GM19025 (cell line): ENCODE measurements around the gene RAD51.

Experiments used
- ATAC-seq: cut with Tn5 transposase; IDR thresholded peaks from one replicate; pipeline ENCODE4 v1.9.1; 2021; ENCODE audit warnings: mild to moderate bottlenecking, low read depth, moderate library complexity; ENCODE audit not compliant: unreplicated experiment

RAD51 gene

DNA sequence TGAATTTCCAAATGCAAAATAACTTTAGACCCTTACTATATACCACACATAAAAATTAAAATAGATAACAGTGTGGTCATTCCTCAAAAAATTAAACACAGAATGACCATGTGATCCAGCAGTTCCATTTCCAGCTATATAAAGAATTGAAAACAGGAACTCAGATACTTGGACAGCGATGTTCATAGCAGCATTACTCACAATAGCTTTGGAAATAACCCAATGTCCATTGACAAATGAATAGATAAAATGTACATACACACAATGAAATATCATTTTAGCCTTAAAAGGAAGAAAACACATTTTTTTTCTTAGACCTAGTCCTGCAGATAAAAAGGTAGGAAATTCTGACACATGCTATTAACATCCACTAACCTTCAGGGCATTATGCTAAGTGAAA is 26.7 kb downstream of the RAD51 start:
- ATAC-seq = no peak

DNA sequence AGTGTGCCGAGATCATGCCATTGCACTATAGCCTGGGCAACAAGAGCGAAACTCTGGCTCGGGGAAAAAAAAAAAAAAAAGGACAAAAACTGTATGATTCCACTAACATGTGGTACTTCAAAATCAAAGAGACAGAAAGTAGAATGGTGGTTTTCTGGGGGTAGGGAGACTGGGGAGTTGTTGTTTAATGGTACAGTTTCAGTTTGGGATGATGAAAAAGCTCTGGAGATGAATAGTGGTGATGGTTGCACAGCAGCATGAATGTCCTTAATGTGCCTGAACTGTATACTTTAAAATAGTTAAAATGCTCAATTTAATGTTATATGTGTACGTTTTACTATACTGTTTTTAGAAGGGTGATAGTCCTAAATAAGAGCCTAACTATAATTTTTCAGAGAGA is 27.4 kb downstream of the RAD51 start:
- ATAC-seq = no peak

DNA sequence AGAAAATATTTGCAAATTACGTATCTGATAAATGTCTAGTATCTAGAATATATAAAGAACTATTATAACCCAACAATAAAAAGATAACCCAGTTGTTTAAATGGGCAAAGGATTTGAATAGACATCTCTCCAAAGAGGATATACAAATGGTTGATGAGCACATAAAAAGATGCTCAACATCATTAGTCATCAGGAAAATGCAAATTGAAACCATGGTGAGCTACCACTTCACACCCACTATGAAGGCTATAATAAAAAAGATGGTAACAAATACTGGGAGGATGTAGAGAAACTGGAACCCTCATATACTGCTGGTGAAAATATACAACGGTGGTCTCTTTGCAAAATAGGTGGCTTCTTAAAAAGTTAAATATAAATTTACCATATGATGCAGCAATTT is 28.0 kb downstream of the RAD51 start:
- no peak for ATAC-seq

DNA sequence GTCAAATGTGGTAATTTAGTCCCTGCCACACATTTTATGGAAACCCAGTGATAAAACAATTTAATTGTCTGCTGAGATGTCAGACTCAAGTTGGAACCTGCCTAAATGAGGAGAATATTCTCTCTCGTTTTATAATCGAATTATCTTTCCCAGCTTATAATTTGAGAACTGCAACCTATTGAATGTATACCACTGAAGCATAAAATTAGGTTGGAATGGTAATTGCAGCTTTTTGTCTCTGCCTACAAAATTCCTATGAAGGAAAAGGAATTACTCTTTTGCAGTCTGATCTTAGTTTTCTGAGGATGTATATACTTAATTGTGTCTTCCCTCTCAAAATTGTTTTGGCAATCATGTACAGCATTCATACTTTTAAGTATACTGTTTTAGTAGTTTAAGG is 28.9 kb downstream of the RAD51 start:
- no peak for ATAC-seq

DNA sequence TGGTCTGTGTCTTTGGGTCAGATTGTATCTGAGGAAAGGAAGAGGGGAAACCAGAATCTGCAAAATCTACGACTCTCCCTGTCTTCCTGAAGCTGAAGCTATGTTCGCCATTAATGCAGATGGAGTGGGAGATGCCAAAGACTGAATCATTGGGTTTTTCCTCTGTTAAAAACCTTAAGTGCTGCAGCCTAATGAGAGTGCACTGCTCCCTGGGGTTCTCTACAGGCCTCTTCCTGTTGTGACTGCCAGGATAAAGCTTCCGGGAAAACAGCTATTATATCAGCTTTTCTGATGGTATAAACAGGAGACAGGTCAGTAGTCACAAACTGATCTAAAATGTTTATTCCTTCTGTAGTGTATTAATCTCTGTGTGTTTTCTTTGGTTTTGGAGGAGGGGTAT is 36.1 kb downstream of the RAD51 start:
- ATAC-seq = no peak

DNA sequence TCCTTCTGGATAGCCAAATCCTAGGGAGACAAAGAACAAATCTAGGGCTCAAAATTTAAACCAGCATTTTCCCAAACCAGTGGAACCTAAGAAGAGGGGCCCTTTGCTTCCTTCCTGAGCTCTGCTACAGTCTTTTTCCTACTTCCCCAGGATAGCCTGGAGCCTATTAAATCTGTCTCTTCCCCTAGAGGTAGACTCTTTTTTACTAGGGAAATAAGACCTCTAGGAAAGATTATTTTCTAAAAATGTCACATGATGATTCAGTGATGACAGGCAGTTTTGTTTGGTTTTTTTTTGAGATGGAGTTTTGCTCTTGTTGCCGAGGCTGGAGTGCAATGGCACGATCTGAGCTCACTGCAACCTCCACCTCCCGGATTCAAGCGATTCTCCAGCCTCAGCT is 41.6 kb downstream of the RAD51 start:
- no peak for ATAC-seq

DNA sequence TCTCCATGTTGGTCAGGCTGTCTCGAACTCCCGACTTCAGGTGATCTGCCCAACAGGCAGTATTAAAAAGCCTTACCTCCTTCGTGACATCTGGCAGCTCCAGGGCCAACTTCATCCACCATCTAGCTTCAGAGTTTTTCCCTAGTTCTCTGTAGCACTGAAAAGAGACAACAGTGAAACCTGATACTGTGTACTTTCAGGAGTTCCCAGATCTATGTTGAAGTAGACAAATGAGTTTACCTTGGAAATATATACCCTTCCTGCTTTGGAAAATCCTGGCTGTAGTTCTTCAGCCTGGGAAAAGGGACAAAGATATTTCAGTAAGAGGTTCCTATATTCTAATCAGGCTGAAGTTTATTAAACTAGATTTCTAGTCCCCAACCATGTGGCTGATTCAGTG is 42.1 kb downstream of the RAD51 start:
- no peak for ATAC-seq

DNA sequence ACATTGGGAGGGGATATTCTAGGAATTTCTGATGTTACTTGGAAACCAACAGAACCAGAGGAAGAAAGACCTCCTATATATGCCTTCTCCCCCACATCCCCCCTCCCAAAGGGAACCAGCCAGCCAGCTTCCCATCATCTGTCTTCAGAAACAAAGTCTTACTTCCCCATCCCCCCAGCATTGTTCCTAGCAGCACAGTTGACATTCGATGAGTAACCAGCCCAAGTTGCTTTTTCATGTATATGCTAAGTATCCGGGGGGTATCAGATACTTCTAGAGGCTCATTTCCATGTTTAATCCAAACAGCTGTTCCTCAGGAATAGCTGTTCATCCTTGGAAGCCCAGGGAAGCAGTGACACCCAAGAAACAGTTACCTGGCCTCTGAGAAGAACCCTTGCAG is 44.1 kb downstream of the RAD51 start:
- no peak for ATAC-seq

DNA sequence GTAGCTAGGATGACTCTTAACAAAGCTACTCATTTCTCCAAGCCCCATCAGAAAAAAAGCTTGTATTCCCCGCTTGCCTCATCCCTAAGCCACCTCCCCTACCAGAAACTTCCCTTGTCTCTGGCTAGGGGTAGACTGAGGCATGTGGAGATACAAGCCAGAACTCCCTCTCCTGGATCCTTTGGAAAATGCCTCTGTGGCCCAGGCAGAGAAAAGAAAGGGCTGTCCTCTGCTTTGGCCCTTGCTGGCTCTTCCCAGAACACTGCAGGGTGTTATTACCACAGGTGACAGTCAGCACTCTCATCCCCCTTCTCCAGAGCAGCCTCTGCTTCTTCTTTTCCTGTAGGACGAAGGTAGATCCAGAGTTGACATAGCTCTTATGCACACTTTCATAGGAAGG is 44.9 kb downstream of the RAD51 start:
- no peak for ATAC-seq

DNA sequence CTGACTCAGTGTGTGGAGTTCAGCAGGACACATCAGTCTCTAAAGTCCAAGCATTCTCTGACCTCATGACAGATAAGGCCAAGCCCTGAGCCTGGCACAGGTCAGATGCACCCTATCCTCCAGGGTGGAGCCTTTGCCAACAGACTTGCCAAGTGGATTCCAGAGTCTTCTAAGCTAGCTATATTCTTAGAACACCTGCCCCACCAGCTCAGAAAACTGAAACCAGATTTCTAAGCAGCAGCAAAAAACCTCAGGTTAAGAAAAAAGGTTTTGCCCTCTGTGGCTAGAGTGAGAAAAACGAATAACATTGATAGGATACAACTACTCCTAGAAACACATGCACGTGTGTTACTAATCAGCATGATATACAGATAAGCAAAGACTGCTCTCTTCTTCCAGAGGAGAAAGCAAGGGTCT is 48.5 kb downstream of the RAD51 start:
- ATAC-seq = no peak

DNA sequence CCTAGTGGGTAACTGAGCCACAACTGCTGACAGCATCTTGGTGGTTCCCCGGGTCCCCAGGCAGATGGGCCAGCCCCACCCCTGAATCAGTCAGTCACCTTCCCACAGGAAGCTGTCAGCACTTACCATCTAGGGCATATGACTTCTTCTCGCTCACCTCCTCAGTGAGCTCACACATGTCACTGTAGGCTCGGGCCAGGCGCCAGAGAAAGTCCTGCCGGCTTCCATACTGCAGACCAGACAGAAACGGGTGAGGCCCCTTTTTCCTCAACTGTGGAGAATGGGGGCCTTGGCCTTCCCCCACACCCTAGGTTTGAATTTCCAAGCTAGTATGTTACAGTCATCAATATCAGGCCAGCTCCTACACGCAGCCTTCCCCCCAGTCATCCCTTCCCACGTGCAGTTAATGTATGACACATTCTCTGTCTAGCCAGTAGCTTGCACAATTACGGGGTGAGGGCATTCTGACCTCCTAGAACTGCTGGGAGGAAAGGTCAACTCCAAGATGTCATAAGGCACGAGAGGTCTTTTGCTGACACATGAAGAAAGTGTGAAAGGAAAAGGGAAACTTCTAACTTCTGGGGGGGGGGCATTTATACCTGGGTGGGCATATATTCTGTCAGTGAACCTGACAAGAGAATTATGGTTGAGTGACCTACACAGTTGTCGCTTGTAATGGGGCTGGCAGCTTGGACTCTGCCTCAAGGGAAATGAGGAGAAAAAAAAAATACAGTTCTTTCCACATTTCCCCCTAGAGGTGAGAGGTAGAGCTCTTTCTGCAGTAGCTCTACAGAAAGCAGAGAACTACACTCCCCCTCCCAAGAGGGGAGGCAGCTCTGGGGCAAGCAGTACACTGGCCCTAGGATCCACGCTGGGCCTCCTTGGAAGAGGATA is 49.2 kb downstream of the RAD51 start:
- no peak for ATAC-seq

DNA sequence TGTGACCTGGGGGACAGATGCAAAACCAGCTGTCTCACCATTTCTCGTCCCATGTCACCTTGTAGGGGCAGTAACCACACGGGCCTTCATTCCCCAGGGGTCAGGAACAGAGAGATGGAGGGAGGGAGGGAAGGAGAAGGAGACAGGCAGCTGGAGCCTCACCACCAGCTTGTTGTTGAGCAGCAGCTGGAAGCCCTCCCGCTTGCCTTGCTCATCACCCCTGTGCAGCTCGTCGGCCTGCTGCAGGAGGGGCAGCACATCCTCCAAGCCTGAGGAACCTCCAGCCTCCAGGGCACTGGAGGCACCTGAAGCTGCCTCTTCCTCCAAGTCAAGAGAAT is 49.8 kb downstream of the RAD51 start:
- no peak for ATAC-seq

DNA sequence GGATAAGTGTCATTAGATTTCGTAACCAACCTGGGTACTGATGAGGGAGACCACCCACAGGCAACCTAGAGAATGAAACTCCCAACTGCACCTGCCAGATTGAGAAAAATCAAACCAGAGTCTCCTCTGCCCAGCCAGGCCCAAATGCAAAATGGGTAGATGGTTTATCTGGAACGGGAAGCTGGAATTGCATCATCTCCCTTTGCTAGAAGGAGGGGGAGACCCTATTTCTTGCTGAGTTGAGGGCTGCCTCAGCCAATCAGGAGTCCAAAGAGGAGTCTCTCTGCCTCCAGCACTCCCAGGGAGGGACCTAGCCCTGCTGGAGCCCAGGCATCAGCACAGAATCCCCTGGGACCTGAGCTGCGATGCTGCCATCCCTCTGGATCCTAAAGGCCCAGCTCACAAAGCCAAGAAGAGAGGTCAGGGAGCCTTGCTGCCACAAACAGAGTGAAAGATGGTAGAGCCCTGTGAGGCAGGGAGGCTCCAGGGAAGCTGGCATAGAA is 52.0 kb downstream of the RAD51 start:
- no peak for ATAC-seq

DNA sequence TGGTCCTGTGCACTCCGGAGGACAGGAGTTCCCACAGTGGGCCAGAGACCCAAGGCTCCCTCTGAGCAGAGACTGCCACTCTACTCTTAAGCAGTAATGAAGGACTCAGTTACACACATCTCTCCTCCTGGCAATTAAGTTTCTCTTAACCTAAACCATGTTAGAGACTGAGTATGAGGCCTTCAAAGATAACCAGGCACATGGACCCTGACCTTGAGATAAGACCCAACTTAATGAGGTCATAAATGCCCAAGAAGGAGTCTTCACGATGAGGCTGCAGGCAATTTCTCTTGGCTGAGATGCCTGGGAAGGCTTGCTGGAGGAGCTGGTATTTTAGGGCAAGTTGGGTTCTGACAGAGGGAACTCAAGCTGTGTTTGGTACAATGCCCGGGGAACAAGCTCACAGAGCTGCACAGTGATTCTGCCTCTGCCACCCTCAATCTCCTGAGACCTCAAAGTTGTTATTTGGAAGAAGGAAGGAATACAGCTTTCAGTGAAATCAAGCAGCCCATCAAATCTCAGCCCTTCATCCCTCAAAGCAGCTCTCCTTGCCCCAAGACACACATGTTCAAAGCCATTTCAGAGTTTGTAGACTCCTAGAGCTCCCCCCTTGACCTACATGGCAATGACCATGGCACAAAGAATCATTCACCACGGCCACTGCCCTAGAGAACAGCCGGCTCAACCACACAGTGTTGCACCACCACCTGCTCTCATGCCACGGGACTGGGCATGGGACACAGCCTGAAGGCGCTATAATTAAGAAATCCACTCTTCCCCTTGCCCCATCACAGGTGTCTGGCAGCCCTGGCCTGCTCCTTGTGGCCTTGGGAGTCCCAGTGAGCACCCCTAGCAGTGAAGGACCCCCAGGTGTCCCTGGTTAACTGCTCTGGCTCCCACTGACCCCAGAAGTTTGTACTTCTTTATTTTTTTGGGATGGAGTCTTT is 53.0 kb downstream of the RAD51 start:
- no peak for ATAC-seq

DNA sequence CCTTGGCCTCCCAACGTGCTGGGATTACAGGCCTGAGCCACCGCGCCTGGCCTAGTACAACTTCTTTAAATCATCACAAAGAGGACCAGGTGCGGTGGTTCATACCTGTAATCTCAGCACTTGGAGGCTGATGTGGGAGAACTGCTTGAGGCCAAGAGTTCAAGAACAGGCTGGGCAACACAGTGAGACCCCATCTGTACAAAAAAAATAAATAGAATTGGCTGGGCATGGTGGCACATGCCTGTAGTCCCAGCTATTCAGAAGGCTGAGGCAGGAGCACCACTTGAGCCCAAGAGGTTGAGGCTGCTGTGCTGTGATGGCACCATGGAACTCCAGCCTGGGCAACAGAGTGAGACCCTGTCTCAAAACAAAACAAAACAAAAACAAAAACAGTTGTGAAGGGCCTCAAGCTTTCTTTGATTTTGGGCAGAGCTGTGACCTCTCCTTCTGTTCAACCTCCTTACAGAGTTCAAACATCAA is 54.2 kb downstream of the RAD51 start:
- ATAC-seq = no peak

DNA sequence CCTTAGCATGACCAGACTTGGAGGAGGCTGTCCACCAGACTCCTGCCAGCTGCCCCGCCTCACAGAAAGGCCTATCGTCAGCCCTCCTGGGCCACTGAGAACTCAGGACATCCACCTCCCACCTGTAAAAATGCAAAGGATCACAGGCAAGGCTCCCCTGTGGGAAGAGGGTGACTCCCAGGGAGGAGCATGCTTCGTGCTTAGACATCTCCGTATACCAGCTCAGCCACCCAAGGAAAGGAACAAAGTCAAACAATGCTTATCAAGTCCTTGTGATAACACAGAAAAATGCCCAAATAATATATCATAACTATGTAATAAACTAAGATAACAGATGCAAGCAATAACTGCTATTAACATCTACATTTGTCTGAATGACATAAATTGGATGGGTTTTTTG is 55.9 kb downstream of the RAD51 start:
- ATAC-seq = no peak

DNA sequence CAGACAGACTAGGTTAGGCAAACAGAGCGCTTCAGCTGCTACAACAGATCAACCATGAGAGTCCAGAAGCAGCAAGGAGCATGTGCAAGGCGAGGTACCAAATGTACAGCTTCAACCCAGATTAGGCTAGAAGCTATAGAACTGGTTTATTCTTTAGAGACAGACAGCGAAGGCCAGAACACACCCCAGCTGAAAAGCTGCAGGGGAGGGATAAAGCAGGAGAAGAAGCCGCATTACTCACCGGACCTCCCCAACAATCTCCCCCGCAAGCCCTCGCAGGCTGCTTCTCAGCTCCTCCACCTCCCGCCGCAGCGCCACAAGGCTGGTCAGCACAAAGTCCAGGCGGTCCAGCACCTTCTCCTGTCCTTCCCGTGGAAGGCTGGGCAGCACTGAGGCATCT is 56.8 kb downstream of the RAD51 start:
- ATAC-seq = no peak

DNA sequence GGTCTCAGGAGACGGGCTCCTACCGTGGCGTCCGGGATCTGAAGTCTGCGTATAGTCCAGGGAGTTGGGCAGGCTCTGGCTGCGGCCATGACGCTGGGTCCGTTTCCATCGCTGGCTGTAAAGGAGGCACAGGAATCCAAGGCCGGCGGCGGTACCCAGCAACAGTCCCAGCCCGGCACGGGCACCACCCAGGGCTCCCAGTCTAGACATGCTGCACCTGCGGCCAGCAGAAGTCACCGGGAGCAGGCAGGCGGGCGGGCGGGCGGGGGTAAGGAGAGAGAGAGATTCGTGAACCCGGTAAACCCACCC is 59.6 kb downstream of the RAD51 start:
- no peak for ATAC-seq

DNA sequence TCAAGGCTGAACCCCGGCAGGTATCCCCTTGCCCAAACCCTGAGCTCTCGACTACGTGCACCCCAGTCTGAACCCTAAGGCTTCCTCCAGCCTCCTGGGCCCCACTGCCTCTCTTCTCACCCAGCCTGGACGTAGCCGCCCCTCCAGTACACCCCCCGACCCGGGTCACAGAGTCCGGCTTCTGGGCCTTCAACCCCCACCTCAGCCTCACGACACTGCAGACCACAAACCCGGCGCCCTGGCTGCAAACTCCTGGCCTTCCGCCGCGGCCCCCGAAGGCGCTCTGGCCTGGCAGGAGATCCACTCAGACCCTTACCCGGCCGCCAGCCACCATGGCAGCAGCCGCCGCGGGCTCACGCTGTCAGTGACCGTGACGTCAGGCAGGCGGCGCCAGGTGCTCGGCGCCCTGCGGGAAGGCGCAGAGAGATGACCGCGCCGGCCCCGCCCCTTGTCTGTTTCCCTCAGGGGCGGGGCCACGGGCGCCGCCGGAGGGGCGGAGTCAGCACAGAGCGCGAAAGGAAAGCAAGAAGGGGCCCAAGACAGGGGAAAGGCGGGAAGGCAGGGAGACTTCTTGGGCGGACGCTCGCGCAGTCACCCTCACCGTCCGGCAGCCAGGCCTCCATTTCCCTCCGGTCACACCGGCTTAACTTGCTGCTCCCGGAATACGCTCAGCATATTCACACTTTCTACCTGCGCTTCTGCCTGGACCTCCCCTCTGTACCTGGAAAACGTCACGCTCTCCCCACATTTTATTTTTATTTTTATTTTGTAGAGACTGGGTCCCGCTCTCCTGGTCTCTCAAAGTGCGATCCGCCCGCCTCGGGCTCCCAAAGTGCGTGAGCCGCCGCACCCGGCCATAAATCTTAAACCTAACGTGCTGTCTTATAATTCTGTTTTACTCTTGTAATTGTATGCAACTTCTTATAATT is 60.2 kb downstream of the RAD51 start, which contains the start of gene RMDN3:
TSS of gene RMDN3 (minus strand) at position 372 of the 929 bp plus-strand sequence. CDS start 471 bp downstream, outside the sequence.
- peak; percentile 79 for ATAC-seq

DNA sequence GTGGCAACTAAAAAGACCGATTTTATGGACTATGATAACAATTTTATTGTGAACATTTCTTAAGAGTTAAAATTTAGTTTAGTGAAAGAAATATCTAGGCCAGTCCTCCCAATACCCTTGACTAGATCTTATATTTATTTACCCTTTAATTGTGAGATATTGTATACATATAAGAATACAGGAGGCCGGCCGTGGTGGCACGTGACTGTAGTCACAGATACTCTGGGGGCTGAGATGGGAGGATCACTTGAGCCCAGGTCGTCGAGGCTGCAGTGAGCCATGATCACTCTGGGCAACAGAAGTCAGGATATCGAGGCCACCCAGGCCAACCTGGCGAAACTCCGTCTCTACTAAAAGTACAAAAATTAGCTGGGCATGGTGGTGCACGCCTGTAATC is 60.8 kb downstream of the RAD51 start:
- ATAC-seq = no peak
